GM23338 (cell line): ENCODE data around the gene C15orf61. TPM values are rescaled to one million over a fixed set of nuclear protein-coding genes. Genes with fewer than 3 reads are reported as not detected.

Experiments
- ATAC-seq: fragments of 200-7000 bp; cut with Tn5 transposase; 3 replicates; pipeline ENCODE4 v1.9.1; 2020
- DNase-seq: peaks from one replicate; pipeline ENCODE4 v3.0.0-alpha.2; 2015; ENCODE audit warnings: low spot score
- H2AFZ ChIP-seq: fragments of 200-600 bp; sonication (generic); 2 replicates; pipeline ENCODE4 v1.8.0; 2016; ENCODE audit warnings: antibody characterized with exemption, mild to moderate bottlenecking, moderate library complexity
- H3F3A ChIP-seq: fragments of 200-600 bp; sonication (generic); replicated peaks from 2 replicates; pipeline ENCODE4 v1.8.0; 2017; ENCODE audit warnings: antibody characterized with exemption, mixed run types, low read depth
- H3K27ac ChIP-seq: fragments of 200-600 bp; sonication (generic); 2 replicates; pipeline ENCODE4 v1.6.1; 2016; ENCODE audit warnings: low read depth
- H3K27me3 ChIP-seq: fragments of 200-600 bp; sonication (generic); 2 replicates; pipeline ENCODE4 v1.8.0; 2016; ENCODE audit warnings: mild to moderate bottlenecking, mixed run types, moderate library complexity; ENCODE audit not compliant: insufficient read depth
- H3K36me3 ChIP-seq: fragments of 200-600 bp; sonication (generic); 2 replicates; pipeline ENCODE4 v1.8.0; 2016; ENCODE audit warnings: mild to moderate bottlenecking; ENCODE audit not compliant: insufficient read depth
- H3K4me1 ChIP-seq: fragments of 200-600 bp; sonication (generic); 2 replicates; pipeline ENCODE4 v1.8.0; 2016; ENCODE audit warnings: mild to moderate bottlenecking, moderate library complexity; ENCODE audit not compliant: insufficient read depth
- H3K4me2 ChIP-seq: fragments of 200-600 bp; sonication (generic); 2 replicates; pipeline ENCODE4 v1.7.1; 2017; ENCODE audit warnings: mixed run types
- H3K4me3 ChIP-seq: fragments of 200-600 bp; sonication (generic); 2 replicates; pipeline ENCODE4 v1.6.1; 2016; ENCODE audit warnings: mixed run types
- H3K79me2 ChIP-seq: fragments of 200-600 bp; sonication (generic); replicated peaks from 2 replicates; pipeline ENCODE4 v1.8.0; 2017; ENCODE audit warnings: mild to moderate bottlenecking; ENCODE audit not compliant: insufficient read depth
- H3K9me2 ChIP-seq: fragments of 200-600 bp; sonication (generic); 2 replicates; pipeline ENCODE4 v1.8.0; 2017; ENCODE audit not compliant: insufficient read depth
- H4K20me1 ChIP-seq: fragments of 200-600 bp; sonication (generic); replicated peaks from 2 replicates; pipeline ENCODE4 v1.8.0; 2017; ENCODE audit warnings: mild to moderate bottlenecking; ENCODE audit not compliant: insufficient read depth
- H3K27ac Mint-ChIP-seq: 2 replicates; pipeline ENCODE4 v1.8.0; 2020; ENCODE audit warnings: inconsistent platforms, mild to moderate bottlenecking, moderate library complexity, mixed read lengths
- H3K27me3 Mint-ChIP-seq: 3 replicates; pipeline ENCODE4 v1.8.0; 2022; ENCODE audit warnings: low read depth, mild to moderate bottlenecking, moderate library complexity, mixed read lengths, inconsistent platforms; ENCODE audit not compliant: insufficient read depth, poor library complexity
- H3K36me3 Mint-ChIP-seq: 3 replicates; pipeline ENCODE4 v1.8.0; 2021; ENCODE audit warnings: low read depth, mild to moderate bottlenecking, inconsistent platforms, moderate library complexity, mixed read lengths
- H3K4me1 Mint-ChIP-seq: 3 replicates; pipeline ENCODE4 v1.8.0; 2020; ENCODE audit warnings: mild to moderate bottlenecking, inconsistent platforms, mixed read lengths
- H3K4me3 Mint-ChIP-seq: 3 replicates; pipeline ENCODE4 v1.8.0; 2021; ENCODE audit warnings: moderate library complexity, mild to moderate bottlenecking, inconsistent platforms, mixed read lengths
- H3K9me3 Mint-ChIP-seq: 3 replicates; pipeline ENCODE4 v1.8.0; 2020; ENCODE audit warnings: moderate library complexity, mild to moderate bottlenecking, inconsistent platforms, mixed read lengths
- CREB1 ChIP-seq: fragments of 250-450 bp; sonication (Bioruptor Pico); IDR thresholded peaks from 2 replicates; pipeline ENCODE4 v1.5.0; 2020; ENCODE audit warnings: low read depth, mild to moderate bottlenecking, moderate library complexity
- JUNB ChIP-seq: IDR thresholded peaks from one replicate; pipeline ENCODE4 v1.6.1; 2016; ENCODE audit warnings: antibody characterized with exemption; ENCODE audit not compliant: unreplicated experiment
- POLR2AphosphoS5 ChIP-seq: IDR thresholded peaks from 2 replicates; pipeline ENCODE4 v1.6.1; 2016; ENCODE audit warnings: antibody characterized with exemption, low read depth
- REST ChIP-seq: IDR thresholded peaks from one replicate; pipeline ENCODE4 v1.6.1; 2018; ENCODE audit warnings: antibody characterized with exemption; ENCODE audit not compliant: unreplicated experiment
- STAT1 ChIP-seq: IDR thresholded peaks from one replicate; pipeline ENCODE4 v1.6.1; 2016; ENCODE audit warnings: antibody characterized with exemption; ENCODE audit not compliant: unreplicated experiment
- polyA plus RNA-seq: library from polyadenylated mRNA; unstranded; fragments of >200 nt; fragmentation: Nextera tagmentation; extraction: Ambion mirVana; gene quantifications from 2 replicates; pipeline ENCODE4 v1.2.1, GENCODE V29; 2016
- total RNA-seq: library from RNA; depleted of rRNA; stranded (reverse); fragments of >200 nt; shearing (Covaris generic); gene quantifications from 2 replicates; pipeline ENCODE4 v1.2.3, GENCODE V29; 2014

Gene C15orf61
- total and polyA plus RNA-seq, 2 experiments from 2014 or later = 1.8 to 5.9 TPM

GRCh38 chr15:67481680-67482079 is 39.3 kb upstream of the C15orf61 start:
- no peak overlapping the region for H3K27ac Mint-ChIP-seq
- no peaks in the 10 kb centered on the region for H3K36me3 ChIP-seq
- H3K4me3 Mint-ChIP-seq = no peak overlapping the region
- H3K27me3 ChIP-seq = no peaks in the 10 kb centered on the region
- H3K27me3 Mint-ChIP-seq = peaks cover 7% of the 10 kb centered on the region
- H2AFZ ChIP-seq = no peak overlapping the region
- H3K9me2 ChIP-seq = no peaks in the 10 kb centered on the region
- H3F3A ChIP-seq = no peaks in the 10 kb centered on the region
- TF ChIP-seq POLR2AphosphoS5 = no peak
- no peak for TF ChIP-seq REST
- TF ChIP-seq STAT1 = no peak
- 0 out of 3 replicates have a peak, but pooled peaks cover 3% of the 10 kb centered on the region for H3K9me3 Mint-ChIP-seq
- H4K20me1 ChIP-seq = no peaks in the 10 kb centered on the region
- no peak overlapping the region for H3K4me2 ChIP-seq
- H3K4me1 ChIP-seq = peaks cover 9% of the 10 kb centered on the region; the same call in 1 of the 2 replicates
- ATAC-seq (no peak), DNase-seq (no peak)
- H3K79me2 ChIP-seq = no peaks in the 10 kb centered on the region
- no peaks in the 10 kb centered on the region for H3K36me3 Mint-ChIP-seq
- no peak overlapping the region for H3K27ac ChIP-seq
- no peak overlapping the region for H3K4me3 ChIP-seq
- peaks cover 6% of the 10 kb centered on the region; the same call in 2 of the 3 replicates for H3K4me1 Mint-ChIP-seq

- Histone ChIP-seq H3K79me2 (no peaks in the 10 kb centered on the region), H3K4me2 (no peak overlapping the region), H3K9me2 (no peaks in the 10 kb centered on the region), H3K27ac (no peak overlapping the region), H4K20me1 (no peaks in the 10 kb centered on the region), H3K36me3 (no peaks in the 10 kb centered on the region), H3K27me3 (no peaks in the 10 kb centered on the region), H3K4me3 (no peak overlapping the region), H3K4me1 (peaks cover 10% of the 10 kb centered on the region; the same call in 1 of the 2 replicates), H3F3A (no peaks in the 10 kb centered on the region), H2AFZ (no peak overlapping the region)
- Mint-ChIP-seq H3K9me3 (no peaks in the 10 kb centered on the region; the same call in 2 of the 3 replicates), H3K27ac (no peak overlapping the region), H3K4me1 (peaks cover 10% of the 10 kb centered on the region), H3K36me3 (no peaks in the 10 kb centered on the region), H3K27me3 (peaks cover 5% of the 10 kb centered on the region), H3K4me3 (no peak overlapping the region)
- no peak for ATAC-seq
- no peak for DNase-seq
- TF ChIP-seq JUNB (no peak), REST (no peak), CREB1 (no peak)
These were observed 25.3 kb upstream of the C15orf61 start for GRCh38 chr15:67495585-67495984.
